Measurements from ENCODE around the gene MYOG.

The MYOG gene

GRCh38 chr1:203100516-203100869 is 14.7 kb upstream of the MYOG start:
- TF ChIP-seq REST (IDR thresholded peaks at IDR 0.05; ENCODE audit: low read depth) (no peak), TEAD4 (IDR thresholded peaks at IDR 0.05) (no peak), TAF1 (IDR thresholded peaks at IDR 0.05; ENCODE audit: low read depth) (no peak), CREB1 (IDR thresholded peaks at IDR 0.05; ENCODE audit: low read depth) (no peak), YY1 (IDR thresholded peaks at IDR 0.05; ENCODE audit: low read depth) (no peak), CEBPB (IDR thresholded peaks at IDR 0.05) (no peak), MAX (IDR thresholded peaks at IDR 0.05) (no peak), TCF12 (IDR thresholded peaks at IDR 0.05; ENCODE audit: low read depth) (no peak), NFIC (IDR thresholded peaks at IDR 0.05) (no peak), EP300 (IDR thresholded peaks at IDR 0.05; ENCODE audit: borderline replicate concordance) (no peak), ZBTB7A (IDR thresholded peaks at IDR 0.05; ENCODE audit: low read depth) (no peak), FOXM1 (IDR thresholded peaks at IDR 0.05; ENCODE audit: borderline replicate concordance, low read depth) (no peak)

- TF ChIP-seq EP300 (IDR thresholded peaks at IDR 0.05; ENCODE audit: borderline replicate concordance) (no peak), MAX (IDR thresholded peaks at IDR 0.05) (no peak), YY1 (IDR thresholded peaks at IDR 0.05; ENCODE audit: low read depth) (no peak), ZBTB7A (IDR thresholded peaks at IDR 0.05; ENCODE audit: low read depth) (no peak), CEBPB (IDR thresholded peaks at IDR 0.05) (no peak), EGR1 (IDR thresholded peaks at IDR 0.05) (no peak), TEAD4 (IDR thresholded peaks at IDR 0.05) (no peak), TAF1 (IDR thresholded peaks at IDR 0.05; ENCODE audit: low read depth) (no peak), FOXM1 (IDR thresholded peaks at IDR 0.05; ENCODE audit: borderline replicate concordance, low read depth) (no peak), RAD21 (IDR thresholded peaks at IDR 0.05; ENCODE audit: low read depth) (no peak)
Observed at GRCh38 chr1:203099805-203100515, 14.1 kb upstream of the MYOG start.

- TF ChIP-seq EP300 (IDR thresholded peaks at IDR 0.05; ENCODE audit: borderline replicate concordance): no peak
- TF ChIP-seq ZBTB7A (IDR thresholded peaks at IDR 0.05; ENCODE audit: low read depth): no peak
- TF ChIP-seq USF1 (IDR thresholded peaks at IDR 0.05): no peak
- no peak for TF ChIP-seq EGR1 (IDR thresholded peaks at IDR 0.05)
- no peak for TF ChIP-seq RAD21 (IDR thresholded peaks at IDR 0.05; ENCODE audit: low read depth)
- no peak for TF ChIP-seq CEBPB (IDR thresholded peaks at IDR 0.05)
- TF ChIP-seq YY1 (IDR thresholded peaks at IDR 0.05; ENCODE audit: low read depth): no peak
- TF ChIP-seq REST (IDR thresholded peaks at IDR 0.05; ENCODE audit: low read depth): no peak
- no peak for TF ChIP-seq TCF12 (IDR thresholded peaks at IDR 0.05; ENCODE audit: low read depth)
- TF ChIP-seq CREB1 (IDR thresholded peaks at IDR 0.05; ENCODE audit: low read depth): no peak
- TF ChIP-seq MAX (IDR thresholded peaks at IDR 0.05): no peak
- TF ChIP-seq NFIC (IDR thresholded peaks at IDR 0.05): no peak
- TF ChIP-seq FOXM1 (IDR thresholded peaks at IDR 0.05; ENCODE audit: borderline replicate concordance, low read depth): no peak
- TF ChIP-seq TEAD4 (IDR thresholded peaks at IDR 0.05): no peak
- no peak for TF ChIP-seq TAF1 (IDR thresholded peaks at IDR 0.05; ENCODE audit: low read depth)
Observed at GRCh38 chr1:203098914-203099520, 13.2 kb upstream of the MYOG start.

GRCh38 chr1:203098445-203098844 is 12.6 kb upstream of the MYOG start:
- TF ChIP-seq ZBTB7A (IDR thresholded peaks at IDR 0.05; ENCODE audit: low read depth) (no peak), YY1 (IDR thresholded peaks at IDR 0.05; ENCODE audit: low read depth) (no peak), USF1 (IDR thresholded peaks at IDR 0.05) (no peak), CEBPB (IDR thresholded peaks at IDR 0.05) (no peak), FOXM1 (IDR thresholded peaks at IDR 0.05; ENCODE audit: borderline replicate concordance, low read depth) (no peak), REST (IDR thresholded peaks at IDR 0.05; ENCODE audit: low read depth) (no peak), RAD21 (IDR thresholded peaks at IDR 0.05; ENCODE audit: low read depth) (no peak), CREB1 (IDR thresholded peaks at IDR 0.05; ENCODE audit: low read depth) (no peak), NFIC (IDR thresholded peaks at IDR 0.05) (no peak), TCF12 (IDR thresholded peaks at IDR 0.05; ENCODE audit: low read depth) (no peak), EGR1 (IDR thresholded peaks at IDR 0.05) (no peak), MAX (IDR thresholded peaks at IDR 0.05) (no peak), TEAD4 (IDR thresholded peaks at IDR 0.05) (no peak), TAF1 (IDR thresholded peaks at IDR 0.05; ENCODE audit: low read depth) (no peak), EP300 (IDR thresholded peaks at IDR 0.05; ENCODE audit: borderline replicate concordance) (no peak)

All from Ishikawa (cell line).